Neural cell (in vitro differentiated cells): Measurements from ENCODE around the gene HAPSTR1. TPM values are rescaled to one million over a fixed set of nuclear protein-coding genes. Genes with fewer than 3 reads are reported as not detected.

Source experiments
- H2AFZ ChIP-seq: fragments of 200-600, 300-800 bp; sonication (generic), shearing (Covaris generic); 2 replicates; pipeline ENCODE4 v1.6.0; 2014; ENCODE audit warnings: low read depth, mild to moderate bottlenecking, antibody characterized with exemption, low read length, moderate library complexity
- H3F3A ChIP-seq: fragments of 200-600 bp; shearing (Covaris generic); 2 replicates; pipeline ENCODE4 v1.6.1; 2016; ENCODE audit warnings: mild to moderate bottlenecking, moderate library complexity, mixed read lengths, antibody characterized with exemption, low read length; ENCODE audit not compliant: insufficient read depth, poor library complexity, severe bottlenecking
- H3K27ac ChIP-seq: fragments of 200-600, 300-800 bp; sonication (generic), shearing (Covaris generic); 2 replicates; pipeline ENCODE4 v1.5.1; 2014; ENCODE audit warnings: mild to moderate bottlenecking, low read length, moderate library complexity
- H3K27me3 ChIP-seq: fragments of 300-800, 200-600 bp; sonication (generic), shearing (Covaris generic); 2 replicates; pipeline ENCODE4 v1.6.0; 2014; ENCODE audit warnings: mild to moderate bottlenecking, low read depth, low read length, moderate library complexity; ENCODE audit not compliant: insufficient read depth
- H3K36me3 ChIP-seq: fragments of 300-800, 200-600 bp; sonication (generic), shearing (Covaris generic); 2 replicates; pipeline ENCODE4 v1.5.1; 2014; ENCODE audit warnings: mild to moderate bottlenecking, antibody characterized with exemption, low read length, moderate library complexity; ENCODE audit not compliant: insufficient read depth
- H3K4me2 ChIP-seq: fragments of 300-800, 200-600 bp; sonication (generic), shearing (Covaris generic); 2 replicates; pipeline ENCODE4 v1.6.0; 2014; ENCODE audit warnings: mild to moderate bottlenecking, low read length
- H3K4me3 ChIP-seq: fragments of 300-800, 200-600 bp; sonication (generic), shearing (Covaris generic); 2 replicates; pipeline ENCODE4 v1.5.1; 2014; ENCODE audit warnings: mild to moderate bottlenecking, low read length, moderate library complexity
- H3K79me2 ChIP-seq: fragments of 200-600 bp; shearing (Covaris generic); replicated peaks from 2 replicates; pipeline ENCODE4 v1.6.0; 2014; ENCODE audit warnings: mild to moderate bottlenecking, low read length, moderate library complexity; ENCODE audit not compliant: insufficient read depth
- H3K9ac ChIP-seq: fragments of 300-800, 200-600 bp; sonication (generic), shearing (Covaris generic); 2 replicates; pipeline ENCODE4 v1.6.1; 2016; ENCODE audit warnings: mild to moderate bottlenecking, low read length, mixed read lengths
- H3K9me2 ChIP-seq: fragments of 200-600 bp; shearing (Covaris generic); 2 replicates; pipeline ENCODE4 v1.6.1; 2016; ENCODE audit warnings: mild to moderate bottlenecking, low read length, mixed read lengths; ENCODE audit not compliant: insufficient read depth
- H3K9me3 ChIP-seq: fragments of 200-600, 300-800 bp; sonication (generic), shearing (Covaris generic); 2 replicates; pipeline ENCODE4 v1.6.1; 2016; ENCODE audit warnings: mild to moderate bottlenecking, mixed run types, low read length, moderate library complexity, mixed read lengths
- H4K20me1 ChIP-seq: fragments of 200-600 bp; shearing (Covaris generic); 2 replicates; pipeline ENCODE4 v1.6.1; 2016; ENCODE audit warnings: mild to moderate bottlenecking, mixed run types; ENCODE audit not compliant: insufficient read depth
- EP300 ChIP-seq: fragments of 450-650 bp; conservative IDR thresholded peaks from 2 replicates; pipeline ENCODE4 v1.6.1; 2014; ENCODE audit warnings: antibody characterized with exemption, mild to moderate bottlenecking, moderate library complexity; ENCODE audit not compliant: poor library complexity, severe bottlenecking
- EZH2 ChIP-seq: fragments of 200-600, 300-800 bp; shearing (Covaris generic), sonication (generic); IDR thresholded peaks from 2 replicates; pipeline ENCODE4 v1.6.1; 2014; ENCODE audit warnings: antibody characterized with exemption, low read length, borderline replicate concordance, mild to moderate bottlenecking; ENCODE audit not compliant: insufficient read depth, poor library complexity, severe bottlenecking
- MXI1 ChIP-seq: fragments of 450-650 bp; conservative IDR thresholded peaks from 2 replicates; pipeline ENCODE4 v1.6.1; 2014; ENCODE audit warnings: antibody characterized with exemption, mild to moderate bottlenecking; ENCODE audit not compliant: poor library complexity, severe bottlenecking
- POLR2AphosphoS5 ChIP-seq: IDR thresholded peaks from 2 replicates; pipeline ENCODE4 v1.6.1; 2012
- RAD21 ChIP-seq: fragments of 450-650 bp; conservative IDR thresholded peaks from 2 replicates; pipeline ENCODE4 v1.6.1; 2014; ENCODE audit warnings: antibody characterized with exemption, mild to moderate bottlenecking, moderate library complexity
- SMC3 ChIP-seq: fragments of 450-650 bp; conservative IDR thresholded peaks from 2 replicates; pipeline ENCODE4 v1.6.1; 2014; ENCODE audit warnings: antibody characterized with exemption, mild to moderate bottlenecking, moderate library complexity; ENCODE audit not compliant: poor library complexity
- TAF1 ChIP-seq: IDR thresholded peaks from 2 replicates; pipeline ENCODE4 v1.6.1; 2012; ENCODE audit warnings: low read depth
- polyA plus RNA-seq: library from polyadenylated mRNA; depleted of rRNA; stranded (reverse); fragments of >200 nt; gene quantifications from 2 replicates; pipeline ENCODE4 v1.2.3, GENCODE V29; 2014
- TF ChIP-seq, protein P1 (sequence below): fragments of 450-650 bp; IDR thresholded peaks from 2 replicates; pipeline ENCODE4 v1.5.1; 2014; ENCODE audit warnings: antibody characterized with exemption, mild to moderate bottlenecking, moderate library complexity; ENCODE audit not compliant: poor library complexity, severe bottlenecking
- TF ChIP-seq, protein P2 (sequence below): IDR thresholded peaks from 2 replicates; pipeline ENCODE4 v1.6.1; 2012; ENCODE audit warnings: borderline replicate concordance

HAPSTR1 gene
- polyA plus RNA-seq, 1 donor from 2014 or later, result 60.7 TPM

DNA sequence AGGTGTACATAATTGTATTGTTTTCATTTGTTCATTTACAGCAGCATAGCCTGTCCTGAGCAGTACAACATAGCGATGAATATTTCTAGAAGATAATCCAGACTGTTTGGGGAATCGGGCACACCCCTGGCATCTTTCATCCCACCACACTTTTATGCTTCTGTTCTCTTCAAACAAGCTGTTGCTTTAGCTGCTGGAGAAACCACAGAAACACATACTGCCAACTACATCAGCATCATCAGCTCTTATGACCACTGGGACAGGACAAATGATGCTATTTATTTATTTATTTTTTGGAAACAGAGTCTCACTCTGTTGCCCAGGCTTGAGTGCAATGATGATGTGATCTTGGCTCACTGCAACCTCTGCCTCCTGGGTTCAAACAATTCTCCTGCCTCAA is 22.6 kb upstream of the HAPSTR1 start:
- H3K9ac ChIP-seq, result no peak overlapping the region
- H3K79me2 ChIP-seq, result no peaks in the 10 kb centered on the region
- H3K27me3 ChIP-seq, result no peaks in the 10 kb centered on the region
- TF ChIP-seq SMC3 (no peak), RAD21 (no peak), TAF1 (no peak), EP300 (no peak), MXI1 (no peak), EZH2 (no peak)
- TF ChIP-seq, protein P1, sequence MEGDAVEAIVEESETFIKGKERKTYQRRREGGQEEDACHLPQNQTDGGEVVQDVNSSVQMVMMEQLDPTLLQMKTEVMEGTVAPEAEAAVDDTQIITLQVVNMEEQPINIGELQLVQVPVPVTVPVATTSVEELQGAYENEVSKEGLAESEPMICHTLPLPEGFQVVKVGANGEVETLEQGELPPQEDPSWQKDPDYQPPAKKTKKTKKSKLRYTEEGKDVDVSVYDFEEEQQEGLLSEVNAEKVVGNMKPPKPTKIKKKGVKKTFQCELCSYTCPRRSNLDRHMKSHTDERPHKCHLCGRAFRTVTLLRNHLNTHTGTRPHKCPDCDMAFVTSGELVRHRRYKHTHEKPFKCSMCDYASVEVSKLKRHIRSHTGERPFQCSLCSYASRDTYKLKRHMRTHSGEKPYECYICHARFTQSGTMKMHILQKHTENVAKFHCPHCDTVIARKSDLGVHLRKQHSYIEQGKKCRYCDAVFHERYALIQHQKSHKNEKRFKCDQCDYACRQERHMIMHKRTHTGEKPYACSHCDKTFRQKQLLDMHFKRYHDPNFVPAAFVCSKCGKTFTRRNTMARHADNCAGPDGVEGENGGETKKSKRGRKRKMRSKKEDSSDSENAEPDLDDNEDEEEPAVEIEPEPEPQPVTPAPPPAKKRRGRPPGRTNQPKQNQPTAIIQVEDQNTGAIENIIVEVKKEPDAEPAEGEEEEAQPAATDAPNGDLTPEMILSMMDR, result no peak
- H3K9me3 ChIP-seq, result no peaks in the 10 kb centered on the region
- H3F3A ChIP-seq, result no peaks in the 10 kb centered on the region
- H3K9me2 ChIP-seq, result no peaks in the 10 kb centered on the region
- H3K36me3 ChIP-seq, result no peaks in the 10 kb centered on the region
- no peak overlapping the region for H3K4me2 ChIP-seq
- no peaks in the 10 kb centered on the region for H4K20me1 ChIP-seq
- no peak overlapping the region for H3K4me3 ChIP-seq
- no peak overlapping the region for H3K27ac ChIP-seq
- H2AFZ ChIP-seq, result no peak overlapping the region

DNA sequence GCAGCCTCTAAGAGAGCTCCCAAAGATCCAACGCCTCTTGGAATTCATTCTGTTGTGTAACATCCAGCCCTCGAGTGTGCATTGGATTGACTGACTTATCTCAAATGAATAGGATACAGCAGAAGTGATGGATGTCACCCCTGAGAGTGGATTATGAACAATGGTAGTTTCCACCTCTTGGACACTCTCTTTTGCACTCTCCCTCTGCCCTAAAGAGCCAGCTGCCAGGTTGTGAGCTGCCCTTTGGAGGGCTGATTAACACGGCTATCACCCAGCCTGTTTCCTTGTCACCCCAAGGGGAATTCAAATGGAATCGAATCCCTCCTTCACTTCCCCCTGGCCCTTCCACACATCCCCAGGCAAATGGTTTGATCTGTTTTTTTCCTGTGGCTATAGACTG is 21.2 kb upstream of the HAPSTR1 start:
- Histone ChIP-seq H3K27ac (no peak overlapping the region), H3F3A (no peaks in the 10 kb centered on the region), H3K4me3 (no peak overlapping the region), H3K9me2 (no peaks in the 10 kb centered on the region), H3K79me2 (no peaks in the 10 kb centered on the region), H3K4me2 (no peak overlapping the region), H3K27me3 (no peaks in the 10 kb centered on the region), H3K36me3 (no peaks in the 10 kb centered on the region), H3K9ac (no peak overlapping the region), H3K9me3 (no peaks in the 10 kb centered on the region), H4K20me1 (no peaks in the 10 kb centered on the region), H2AFZ (no peak overlapping the region)
- TF ChIP-seq, protein P2, sequence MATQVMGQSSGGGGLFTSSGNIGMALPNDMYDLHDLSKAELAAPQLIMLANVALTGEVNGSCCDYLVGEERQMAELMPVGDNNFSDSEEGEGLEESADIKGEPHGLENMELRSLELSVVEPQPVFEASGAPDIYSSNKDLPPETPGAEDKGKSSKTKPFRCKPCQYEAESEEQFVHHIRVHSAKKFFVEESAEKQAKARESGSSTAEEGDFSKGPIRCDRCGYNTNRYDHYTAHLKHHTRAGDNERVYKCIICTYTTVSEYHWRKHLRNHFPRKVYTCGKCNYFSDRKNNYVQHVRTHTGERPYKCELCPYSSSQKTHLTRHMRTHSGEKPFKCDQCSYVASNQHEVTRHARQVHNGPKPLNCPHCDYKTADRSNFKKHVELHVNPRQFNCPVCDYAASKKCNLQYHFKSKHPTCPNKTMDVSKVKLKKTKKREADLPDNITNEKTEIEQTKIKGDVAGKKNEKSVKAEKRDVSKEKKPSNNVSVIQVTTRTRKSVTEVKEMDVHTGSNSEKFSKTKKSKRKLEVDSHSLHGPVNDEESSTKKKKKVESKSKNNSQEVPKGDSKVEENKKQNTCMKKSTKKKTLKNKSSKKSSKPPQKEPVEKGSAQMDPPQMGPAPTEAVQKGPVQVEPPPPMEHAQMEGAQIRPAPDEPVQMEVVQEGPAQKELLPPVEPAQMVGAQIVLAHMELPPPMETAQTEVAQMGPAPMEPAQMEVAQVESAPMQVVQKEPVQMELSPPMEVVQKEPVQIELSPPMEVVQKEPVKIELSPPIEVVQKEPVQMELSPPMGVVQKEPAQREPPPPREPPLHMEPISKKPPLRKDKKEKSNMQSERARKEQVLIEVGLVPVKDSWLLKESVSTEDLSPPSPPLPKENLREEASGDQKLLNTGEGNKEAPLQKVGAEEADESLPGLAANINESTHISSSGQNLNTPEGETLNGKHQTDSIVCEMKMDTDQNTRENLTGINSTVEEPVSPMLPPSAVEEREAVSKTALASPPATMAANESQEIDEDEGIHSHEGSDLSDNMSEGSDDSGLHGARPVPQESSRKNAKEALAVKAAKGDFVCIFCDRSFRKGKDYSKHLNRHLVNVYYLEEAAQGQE, result no peak
- TF ChIP-seq TAF1 (no peak), MXI1 (no peak), EP300 (no peak), RAD21 (no peak), POLR2AphosphoS5 (no peak), EZH2 (no peak), SMC3 (no peak)
- TF ChIP-seq, protein P1, result no peak
